Keratinocyte (primary cell): ENCODE measurements around the gene ZNF888. TPM values are rescaled to one million over a fixed set of nuclear protein-coding genes. Genes with fewer than 3 reads are reported as not detected.

Experiments used
- polyA plus RNA-seq, 5 experiments: library from polyadenylated mRNA; depleted of rRNA in 3 of 5; stranded (reverse) in 3 of 5; stranded (forward) in 1 of 5; unstranded in 1 of 5; fragments of >200 nt; gene quantifications; 1 replicate in 1 of 5; 2 replicates in 3 of 5; 3 replicates in 1 of 5; pipeline versions ENCODE4 v1.2.1 to v1.2.3, GENCODE V29; 2011 to 2012; ENCODE audit warnings: missing spikeins in 2 of 5, low read depth in 1 of 5, low replicate concordance in 1 of 5
- small RNA-seq, 3 experiments: library from RNA; depleted of rRNA; stranded (forward); fragments of <200 nt; gene quantifications; one replicate each; pipeline ENCODE3, GENCODE V24; 2012; ENCODE audit warnings: low read depth in 3 of 3, low replicate concordance in 1 of 3; ENCODE audit not compliant: insufficient read length in 3 of 3

ZNF888 gene
- polyA plus RNA-seq, 1 donor (not counting 4 experiments of a cell fraction or from before 2014, with no cell fraction given): 3.1 TPM

Small RNA genes within 50 kb of the gene (small RNA-seq; reads per million reads assigned to genes)
- gene ZNF320: 0 to 0.33 (median 0.25) reads per million in 3 experiments

Other genes with a start within 250 kb of the ZNF888 start
- 2.8 to 2.9 TPM (median 2.9 TPM) in 3 replicates for gene ZNF611, start 188.4 kb downstream of the ZNF888 start, polyA plus RNA-seq
- 5.0 to 8.5 TPM (median 7.6 TPM) in 3 replicates for gene ZNF600, start 136.6 kb downstream of the ZNF888 start, polyA plus RNA-seq
- 10.9 to 20.8 TPM (median 15.1 TPM) in 3 replicates for gene ZNF28, start 101.8 kb downstream of the ZNF888 start, polyA plus RNA-seq
- 12.4 to 20.5 TPM (median 18.0 TPM) in 3 replicates for gene ZNF468, start 65.8 kb downstream of the ZNF888 start, polyA plus RNA-seq
- gene ZNF320, start 25.8 kb downstream of the ZNF888 start, polyA plus RNA-seq: 10.5 to 29.9 TPM (median 12.5 TPM) in 3 replicates
- 2.1 to 5.1 TPM (median 4.3 TPM) in 3 replicates for gene ZNF816, start 39.5 kb upstream of the ZNF888 start, polyA plus RNA-seq
- gene ERVV-1, start 90.5 kb upstream of the ZNF888 start, polyA plus RNA-seq: not detected in 3 replicates
- gene ERVV-2, start 121.3 kb upstream of the ZNF888 start, polyA plus RNA-seq: not detected in 3 replicates
- gene ZNF160, start 180.0 kb upstream of the ZNF888 start, polyA plus RNA-seq: 10.2 to 14.4 TPM (median 12.6 TPM) in 3 replicates
- gene ZNF415, start 209.5 kb upstream of the ZNF888 start, polyA plus RNA-seq: 4.2 to 7.5 TPM (median 5.2 TPM) in 3 replicates
- gene ZNF347, start 235.6 kb upstream of the ZNF888 start, polyA plus RNA-seq: 3.3 to 4.6 TPM (median 3.8 TPM) in 3 replicates